Aorta (tissue), 5 donors: ENCODE data around the gene USP24. TPM values are rescaled to one million over a fixed set of nuclear protein-coding genes. Genes with fewer than 3 reads are reported as not detected.

Experiments used
- ATAC-seq: fragments of 200-7000 bp; cut with Tn5 transposase; one replicate; pipeline ENCODE4 v1.9.1; 2022; ENCODE audit warnings: moderate library complexity; ENCODE audit not compliant: low FRiP score
- DNase-seq, 2 donors: peaks; one replicate each; pipeline ENCODE4 v3.0.0-alpha.2; 2020
- H3K27ac ChIP-seq, 2 donors: one replicate each; pipeline ENCODE4 v1.5.1; 2013; ENCODE audit warnings: low read length in 2 of 2, mild to moderate bottlenecking in 2 of 2, moderate library complexity in 2 of 2, control low read depth in 1 of 2, inconsistent platforms in 1 of 2, low read depth in 1 of 2
- H3K27me3 ChIP-seq, 2 donors: one replicate each; pipeline ENCODE4 v1.6.1; 2013; ENCODE audit warnings: control low read depth in 1 of 2, low read length in 1 of 2, mild to moderate bottlenecking in 1 of 2, moderate library complexity in 1 of 2; ENCODE audit not compliant: insufficient read depth in 2 of 2, control insufficient read depth in 1 of 2
- H3K36me3 ChIP-seq, 2 donors: one replicate each; pipeline ENCODE4 v1.6.1; 2013; ENCODE audit warnings: control low read depth in 1 of 2, low read length in 1 of 2, mild to moderate bottlenecking in 1 of 2; ENCODE audit not compliant: insufficient read depth in 2 of 2, control insufficient read depth in 1 of 2
- H3K4me1 ChIP-seq, 2 donors: one replicate each; pipeline ENCODE4 v1.6.1; 2013; ENCODE audit warnings: low read length in 2 of 2, control low read depth in 1 of 2, mild to moderate bottlenecking in 1 of 2, moderate library complexity in 1 of 2; ENCODE audit not compliant: insufficient read depth in 2 of 2, control insufficient read depth in 1 of 2
- H3K4me3 ChIP-seq, 2 donors: one replicate each; pipeline ENCODE4 v1.5.1; 2013; ENCODE audit warnings: low read length in 2 of 2, control low read depth in 1 of 2, mild to moderate bottlenecking in 1 of 2
- H3K9me3 ChIP-seq: one replicate; pipeline ENCODE4 v1.6.1; 2013; ENCODE audit warnings: mild to moderate bottlenecking, low read length; ENCODE audit not compliant: control insufficient read depth
- WGBS, 2 donors: extraction: QIAGEN DNeasy Blood & Tissue Kit; methylation state at CpG; one replicate each; pipeline ENCODE4 v1.1.7; 2013; 5-methylcytosine and 5-hydroxymethylcytosine counted together
- intact Hi-C, 2 donors: fragments of 100-400 bp; cut with DNase I; formaldehyde crosslinking; loops; one replicate each; pipeline versions ENCODE4 v1.14.2 to v1.15.0; 2022
- polyA plus RNA-seq, 2 donors: library from polyadenylated mRNA; stranded (reverse); fragments of 200-250 nt; gene quantifications; one replicate each; pipeline ENCODE4 v1.2.3, GENCODE V29; 2013
- total RNA-seq, 2 donors: library from RNA; stranded (reverse); fragmentation: NEBNext Ultra II Directional; extraction: Animal tissue kit (Norgen Biotek cat#: 25700); gene quantifications; one replicate each; pipeline ENCODE4 v1.2.1, GENCODE V29; 2021
- donor health status: healthy with polysubstance abuse.
- donor health status: Bipolar disorder and iron deficiency.
- donor health status: DM: no; HTN: no; CAD: no.
- donor health status: DM: no; HTN: no; CAD: no.
- donor health status: DM: yes; HTN: yes; CAD: no.

USP24 gene
- total and polyA plus RNA-seq, 4 donors, result 4.4 to 54.4 (median 29.8) TPM

GRCh38 chr1:55168353-55168752 lies 46.8 kb downstream of the USP24 start:
- Histone ChIP-seq H3K27ac (no peak overlapping the region), H3K36me3 (peaks cover 0 to 2% of the 10 kb centered on the region in 2 donors), H3K27me3 (no peaks in the 10 kb centered on the region), H3K4me3 (no peak overlapping the region), H3K9me3 (no peaks in the 10 kb centered on the region), H3K4me1 (no peaks in the 10 kb centered on the region)
- DNase-seq, result no peak
- WGBS, 2 donors, result 76 to 80% methylated on average over 4 of the region's 4 CpGs
- no peak for ATAC-seq
- intact Hi-C loops, result no loop called here

DNA sequence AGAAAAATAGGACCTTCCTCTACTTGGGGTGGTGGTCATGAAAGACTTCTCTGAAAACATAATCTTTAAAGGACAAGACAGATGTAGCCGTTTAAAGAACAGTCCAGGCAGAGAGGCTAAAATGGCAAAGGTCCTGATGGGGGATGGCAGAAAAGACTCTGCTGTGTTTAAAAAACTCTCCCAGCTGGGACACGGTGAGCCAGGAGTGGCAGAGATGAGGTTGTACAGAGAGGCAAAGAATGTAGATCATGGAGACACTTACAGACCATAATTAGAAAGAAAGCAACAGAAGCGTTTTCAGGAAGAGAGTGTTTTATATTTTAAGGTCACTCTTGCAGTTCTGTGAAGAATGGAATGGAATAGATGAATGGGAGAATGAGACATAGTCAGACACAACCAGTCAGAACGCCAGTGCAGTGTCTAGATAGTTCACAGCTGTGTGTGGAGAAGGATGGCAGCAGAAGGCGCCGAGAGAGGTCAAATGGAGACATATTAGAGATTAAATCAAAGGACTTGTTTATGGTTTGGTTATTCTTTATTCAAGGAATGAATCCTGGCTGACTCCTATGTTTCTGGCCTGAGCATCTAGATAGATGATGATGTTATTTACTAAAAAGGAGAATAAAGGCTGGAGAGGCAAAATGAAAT lies 47.8 kb downstream of the USP24 start:
- Histone ChIP-seq H3K36me3 (peaks cover 0 to 2% of the 10 kb centered on the region in 2 donors), H3K9me3 (no peaks in the 10 kb centered on the region), H3K4me3 (no peak overlapping the region), H3K27me3 (no peaks in the 10 kb centered on the region), H3K4me1 (no peaks in the 10 kb centered on the region), H3K27ac (no peak overlapping the region)
- no peak for ATAC-seq
- 71 to 80% methylated on average over 6 of the region's 6 CpGs for whole genome bisulfite sequencing, 2 donors
- DNase-seq, result no peak
- intact Hi-C loops, result no loop called here

- WGBS, 2 donors, result 96 to 100% methylated on average over 2 of the region's 2 CpGs
- Histone ChIP-seq H3K4me1 (no peaks in the 10 kb centered on the region), H3K36me3 (no peaks in the 10 kb centered on the region), H3K9me3 (no peaks in the 10 kb centered on the region), H3K27me3 (no peaks in the 10 kb centered on the region), H3K27ac (no peak overlapping the region), H3K4me3 (no peak overlapping the region)
- DNase-seq (no peak), ATAC-seq (no peak)
- intact Hi-C loops, result no loop called here
These were observed 50.3 kb downstream of the USP24 start for GRCh38 chr1:55164906-55165305.

DNA sequence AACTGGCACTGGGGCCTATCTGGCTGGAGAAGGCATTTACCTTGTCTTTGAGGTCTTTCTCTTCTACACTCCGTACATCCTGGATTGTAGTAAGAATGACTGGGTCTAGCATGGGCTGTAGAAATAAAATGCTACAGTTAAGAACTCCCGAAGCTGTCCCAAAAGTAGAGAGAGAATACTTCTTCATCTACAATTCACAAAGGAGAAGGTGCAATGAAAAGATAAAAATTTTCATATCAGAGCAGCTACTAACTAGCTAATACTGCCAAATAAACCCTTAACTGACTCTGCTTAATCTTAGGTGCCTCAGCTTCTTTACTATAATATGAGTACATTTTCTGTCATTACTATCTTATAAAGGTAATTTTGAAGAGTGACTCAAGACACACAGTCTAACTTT lies 55.6 kb downstream of the USP24 start:
- DNase-seq, result no peak
- intact Hi-C loops, result no loop called here
- no peak overlapping the region for H3K4me3 ChIP-seq
- H3K9me3 ChIP-seq, result no peaks in the 10 kb centered on the region
- no peaks in the 10 kb centered on the region for H3K4me1 ChIP-seq
- H3K36me3 ChIP-seq, result peaks cover 2 to 3% of the 10 kb centered on the region in 2 donors
- WGBS, 2 donors, result 92 to 93% methylated on average over 2 of the region's 2 CpGs
- no peak overlapping the region for H3K27ac ChIP-seq
- H3K27me3 ChIP-seq, result no peaks in the 10 kb centered on the region
- no peak for ATAC-seq

DNA sequence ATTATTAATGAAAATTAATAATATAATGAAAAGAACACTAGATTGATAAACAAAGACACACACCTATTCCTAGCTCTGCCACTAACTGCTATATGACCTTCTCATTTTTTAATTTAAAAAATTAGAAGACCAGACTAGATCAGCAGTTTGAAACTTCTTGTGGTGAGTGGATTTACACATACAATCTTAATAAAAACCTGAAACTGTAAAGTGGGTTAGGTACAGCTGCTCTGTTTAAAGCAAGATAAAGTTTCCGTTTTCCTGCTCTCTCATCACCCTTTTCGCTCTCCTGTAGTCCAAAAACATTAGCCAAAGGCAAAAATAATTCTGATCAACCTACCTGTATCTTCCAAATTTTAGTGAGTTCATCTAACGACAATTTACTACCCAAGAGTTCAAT lies 58.6 kb downstream of the USP24 start:
- intact Hi-C loops, result no loop called here

DNA sequence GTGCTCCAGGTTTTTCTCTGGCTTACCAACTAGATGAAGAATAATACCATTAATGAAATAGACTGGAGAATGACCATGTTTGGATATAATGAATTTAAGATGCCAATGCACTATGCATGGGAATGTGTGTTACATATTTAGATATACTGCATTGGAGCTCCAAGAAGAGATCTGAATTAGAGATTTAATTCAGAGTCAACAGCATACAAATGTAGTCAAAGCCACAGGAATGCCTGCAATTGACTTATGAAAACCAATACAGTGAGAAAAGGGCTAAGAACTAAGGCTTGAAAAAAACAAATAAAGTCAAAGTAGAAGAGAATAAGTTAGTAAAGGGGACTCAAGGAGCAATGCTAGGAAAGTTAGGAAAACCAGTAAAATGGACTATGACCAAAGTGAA lies 59.1 kb downstream of the USP24 start:
- Histone ChIP-seq H3K36me3 (peaks cover 3 to 7% of the 10 kb centered on the region in 2 donors), H3K4me1 (no peaks in the 10 kb centered on the region), H3K27me3 (no peaks in the 10 kb centered on the region), H3K9me3 (no peaks in the 10 kb centered on the region), H3K27ac (no peak overlapping the region), H3K4me3 (no peak overlapping the region)
- ATAC-seq (no peak), DNase-seq (no peak)
- intact Hi-C loops, result no loop called here

More for the DNA sequence above, 58.6 kb downstream of the USP24 start:
- ATAC-seq (no peak), DNase-seq (no peak)
- Histone ChIP-seq H3K27ac (no peak overlapping the region), H3K27me3 (no peaks in the 10 kb centered on the region), H3K4me3 (no peak overlapping the region), H3K4me1 (no peaks in the 10 kb centered on the region), H3K9me3 (no peaks in the 10 kb centered on the region), H3K36me3 (peaks cover 3 to 7% of the 10 kb centered on the region in 2 donors)
- WGBS, 2 donors, result 96 to 99% methylated on average over 3 of the region's 3 CpGs

DNA sequence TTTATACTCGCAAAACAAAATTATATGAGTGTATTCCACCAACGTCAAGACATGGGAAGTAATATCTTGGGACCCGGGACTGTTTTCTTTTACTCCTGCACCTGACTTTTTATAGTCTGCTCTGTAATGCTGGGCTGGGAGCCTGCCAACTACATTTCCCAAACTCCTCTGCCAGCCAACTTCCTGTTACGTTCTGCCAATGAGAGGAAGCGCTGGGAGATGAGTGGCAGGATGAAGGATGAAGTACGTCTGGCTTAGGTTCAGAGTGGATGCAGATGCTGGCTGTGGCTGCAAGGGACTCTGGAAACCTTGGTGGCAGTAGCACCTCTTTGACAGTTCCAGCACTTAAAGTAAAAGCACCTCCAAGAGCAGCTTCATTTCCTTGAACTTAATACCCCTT lies 59.6 kb downstream of the USP24 start:
- 22 to 24% methylated on average over 6 of the region's 6 CpGs for WGBS, 2 donors
- Histone ChIP-seq H3K4me3 (no peak overlapping the region), H3K9me3 (no peaks in the 10 kb centered on the region), H3K27me3 (no peaks in the 10 kb centered on the region), H3K4me1 (no peaks in the 10 kb centered on the region), H3K27ac (no peak overlapping the region), H3K36me3 (peaks cover 3 to 7% of the 10 kb centered on the region in 2 donors)
- intact Hi-C loops, result no loop called here
- DNase-seq (peak in 1 of 2 donors; percentile 66), ATAC-seq (no peak)

DNA sequence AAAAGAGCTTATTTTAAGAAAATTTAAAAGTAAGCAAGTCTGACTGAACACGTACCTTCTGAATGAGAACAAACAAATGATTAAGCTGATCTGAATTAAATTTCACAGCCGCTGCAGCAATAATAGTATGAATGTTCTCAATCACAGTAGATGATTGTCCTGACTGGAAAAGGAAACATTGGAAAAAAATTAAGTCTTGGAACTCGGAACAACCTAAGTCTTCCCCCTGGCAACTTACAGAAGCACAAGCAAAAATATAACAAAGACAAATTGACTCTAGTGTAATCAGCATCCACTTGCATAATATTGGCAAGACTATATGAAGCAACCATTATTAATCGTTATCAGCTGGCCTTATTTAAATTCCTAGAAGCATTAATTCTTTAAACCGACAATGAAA lies 60.5 kb downstream of the USP24 start:
- 80 to 91% methylated on average over 5 of the region's 5 CpGs for WGBS, 2 donors
- no peak for ATAC-seq

DNA sequence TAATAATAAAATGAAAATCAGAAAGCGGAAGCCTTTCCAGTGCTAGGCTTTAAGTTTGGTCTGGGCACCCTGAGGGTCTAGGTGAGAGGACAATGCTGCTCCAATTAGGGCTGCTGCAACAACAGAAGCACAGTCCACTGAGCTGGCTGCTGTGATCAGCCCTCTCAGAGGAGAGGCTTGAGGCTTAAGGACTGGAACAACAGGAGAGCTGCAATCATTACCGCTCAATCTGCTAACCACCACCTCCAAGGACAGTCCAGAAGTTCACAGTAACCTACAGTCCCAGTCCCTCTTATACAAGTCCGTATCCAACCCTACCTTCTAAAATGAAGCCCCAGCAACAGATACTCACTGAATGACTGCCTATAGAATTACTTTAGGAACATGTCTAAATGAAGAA lies 62.1 kb downstream of the USP24 start:
- peaks cover 3 to 5% of the 10 kb centered on the region in 2 donors for H3K36me3 ChIP-seq
- intact Hi-C loops, result no loop called here

More for the DNA sequence above, 60.5 kb downstream of the USP24 start:
- H3K4me1 ChIP-seq, result no peaks in the 10 kb centered on the region
- H3K27me3 ChIP-seq, result no peaks in the 10 kb centered on the region
- peaks cover 3 to 7% of the 10 kb centered on the region in 2 donors for H3K36me3 ChIP-seq
- no peak overlapping the region for H3K4me3 ChIP-seq
- H3K27ac ChIP-seq, result no peak overlapping the region
- intact Hi-C loops, result no loop called here
- H3K9me3 ChIP-seq, result no peaks in the 10 kb centered on the region
- DNase-seq, result no peak

More for the DNA sequence above, 62.1 kb downstream of the USP24 start:
- ATAC-seq (no peak), DNase-seq (no peak)
- H3K27ac ChIP-seq, result no peak overlapping the region
- H3K4me3 ChIP-seq, result no peak overlapping the region
- WGBS, 2 donors, result 96 to 97% methylated on average over 3 of the region's 3 CpGs
- no peaks in the 10 kb centered on the region for H3K9me3 ChIP-seq
- H3K4me1 ChIP-seq, result no peaks in the 10 kb centered on the region
- no peaks in the 10 kb centered on the region for H3K27me3 ChIP-seq
